Raji (cell line): Measurements from ENCODE around the gene TPK1.

ENCODE experiments used
- POLR2A ChIP-seq: IDR thresholded peaks from 2 replicates; pipeline ENCODE4 v1.6.1; 2011; ENCODE audit warnings: low read depth, low read length, control low read depth; ENCODE audit not compliant: insufficient read depth

TPK1 gene

GRCh38 chr7:144835652-144836544 lies at the start of gene TPK1:
Gene TPK1, minus strand, starts transcription at chr7:144836053. Its CDS starts 451 bp downstream, at chr7:144835602.
- TF ChIP-seq POLR2A: peak; percentile 76

DNA sequence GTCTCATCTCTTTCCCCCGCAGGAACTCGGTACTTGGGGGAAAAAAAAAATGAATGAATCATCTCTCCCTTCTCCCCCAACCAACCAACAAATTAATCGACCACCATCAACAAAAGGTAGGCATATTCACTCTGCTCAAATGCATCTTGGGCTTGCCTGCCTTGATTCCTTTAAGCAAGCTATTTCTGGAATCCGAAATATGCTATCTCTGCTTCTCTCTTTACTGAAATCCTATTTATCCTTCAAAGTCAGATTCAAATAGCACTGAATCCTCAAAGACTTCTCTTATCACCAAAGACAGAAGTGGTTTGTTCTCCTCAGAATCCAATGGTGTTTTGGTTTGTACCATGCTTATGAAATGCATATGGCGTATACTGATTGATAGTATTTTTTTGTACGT lies 49.6 kb upstream of the TPK1 start:
- no peak for TF ChIP-seq POLR2A

DNA sequence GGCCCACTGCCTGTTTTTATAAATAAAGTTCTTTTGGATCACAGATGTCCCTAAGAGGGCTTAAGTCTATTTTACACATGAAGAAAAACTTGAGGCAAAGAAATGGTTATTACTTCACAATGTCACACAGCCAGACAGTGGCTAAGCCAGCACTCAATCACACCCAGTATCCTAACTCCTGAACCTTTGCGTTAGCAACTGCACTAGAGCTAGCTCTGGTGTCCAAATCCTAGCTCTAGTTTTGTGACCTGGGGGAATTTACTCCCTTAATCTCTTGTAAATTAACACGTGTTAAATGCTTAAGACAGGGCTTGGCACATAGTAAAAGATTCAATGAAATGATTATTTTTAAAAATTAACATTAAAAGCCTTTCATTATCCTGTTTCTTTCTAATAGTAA lies 49.0 kb upstream of the TPK1 start:
- no peak for TF ChIP-seq POLR2A

GRCh38 chr7:144873316-144873845 lies 37.5 kb upstream of the TPK1 start:
- TF ChIP-seq POLR2A: no peak

DNA sequence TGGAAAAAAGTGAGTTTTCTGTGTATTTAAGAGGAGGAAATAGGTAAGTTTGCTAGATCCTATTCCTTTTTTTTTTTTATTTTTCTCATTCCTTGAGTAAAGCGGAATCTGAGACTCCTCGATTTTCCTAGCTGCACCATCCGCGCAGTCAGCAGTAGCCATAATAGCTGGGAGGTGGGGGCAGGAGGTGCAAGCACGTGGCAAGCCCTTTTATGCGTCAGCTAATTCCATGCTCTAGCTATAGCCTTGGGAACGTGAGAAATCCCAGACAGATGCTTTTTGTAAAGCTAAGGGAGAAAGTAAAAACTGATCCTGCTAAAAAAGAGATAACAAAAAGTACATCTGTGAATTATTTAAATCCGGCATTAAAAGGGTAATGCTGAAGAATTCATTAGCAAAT lies 33.2 kb upstream of the TPK1 start:
- no peak for TF ChIP-seq POLR2A

- TF ChIP-seq POLR2A: no peak
These were observed 30.3 kb upstream of the TPK1 start for GRCh38 chr7:144866189-144866588.

DNA sequence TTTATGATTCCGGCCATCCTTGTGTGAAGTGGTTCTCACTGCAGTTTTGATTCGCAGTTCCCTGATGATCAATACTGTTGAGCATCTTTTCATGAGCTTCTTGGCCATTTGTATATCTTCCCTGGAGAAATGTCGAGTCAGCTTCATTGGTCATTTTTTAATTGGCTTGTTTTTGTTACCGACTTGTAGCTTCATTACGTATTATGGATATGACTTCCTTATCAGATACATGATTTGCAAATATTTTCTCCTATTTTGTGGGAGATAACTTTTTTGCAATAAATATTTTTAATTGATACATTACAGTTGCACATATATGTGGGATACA lies 27.4 kb upstream of the TPK1 start:
- no peak for TF ChIP-seq POLR2A

DNA sequence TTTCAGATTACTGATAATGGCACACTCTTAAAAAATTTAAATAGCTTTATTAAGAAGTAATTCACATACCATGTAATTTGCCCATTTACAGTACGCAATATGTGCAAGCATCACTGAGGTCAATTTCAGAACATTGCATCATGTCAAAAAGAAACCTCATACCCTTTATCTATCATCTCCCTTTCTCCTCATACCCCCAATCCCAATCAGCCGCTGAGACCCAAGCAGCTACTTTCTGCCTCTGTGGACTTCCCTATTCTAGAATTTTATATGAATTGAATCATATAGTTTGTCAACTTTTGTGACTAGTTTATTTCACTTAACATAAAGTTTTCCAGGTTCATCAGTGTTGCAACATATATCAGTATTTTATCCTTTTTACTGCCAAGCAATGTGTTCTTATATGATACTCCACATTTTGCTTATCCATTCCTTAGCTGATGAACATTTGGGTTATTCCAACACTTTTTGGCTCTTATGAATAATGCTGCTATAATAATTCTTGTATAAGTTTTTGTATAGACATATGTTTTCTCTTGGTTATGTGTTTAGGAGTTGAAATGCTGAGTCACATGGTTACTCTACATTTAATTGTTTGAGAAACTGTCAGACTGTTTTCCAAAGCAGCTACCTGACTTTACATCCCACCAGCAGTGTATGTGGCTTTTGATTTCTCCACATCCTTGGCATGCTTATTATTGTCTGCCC lies 26.9 kb upstream of the TPK1 start:
- TF ChIP-seq POLR2A: no peak

GRCh38 chr7:144859739-144860138 lies 23.9 kb upstream of the TPK1 start:
- TF ChIP-seq POLR2A: no peak

GRCh38 chr7:144857463-144857862 lies 21.6 kb upstream of the TPK1 start:
- TF ChIP-seq POLR2A: no peak

DNA sequence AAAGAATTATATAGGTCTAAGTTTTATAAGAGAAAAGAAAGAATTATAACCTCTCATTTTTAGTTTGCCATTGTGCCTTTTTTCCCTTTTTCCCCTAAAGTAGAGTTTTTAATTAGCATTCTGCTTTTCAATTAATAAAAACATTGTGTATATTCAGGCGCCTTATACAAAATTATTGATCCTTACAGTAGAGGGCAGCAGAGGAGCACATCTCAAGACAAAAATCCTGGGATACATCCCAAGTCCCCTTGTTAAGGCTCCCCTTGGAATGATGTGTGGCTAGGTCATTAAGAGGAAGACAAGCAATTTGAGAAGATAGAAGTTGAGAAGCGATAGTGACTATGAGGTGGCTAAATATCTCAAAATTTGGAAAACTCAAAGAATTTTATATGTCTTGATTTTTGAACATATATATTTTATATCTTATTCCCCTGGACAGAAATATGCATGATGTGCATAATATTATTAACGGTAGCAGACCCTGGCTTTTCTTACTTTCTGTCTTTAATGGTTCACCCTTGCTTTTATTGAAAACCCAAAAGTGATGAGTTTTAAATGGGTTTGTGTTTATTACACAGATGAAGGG lies 19.1 kb upstream of the TPK1 start:
- no peak for TF ChIP-seq POLR2A

GRCh38 chr7:144853542-144853941 lies 17.7 kb upstream of the TPK1 start:
- TF ChIP-seq POLR2A: no peak

DNA sequence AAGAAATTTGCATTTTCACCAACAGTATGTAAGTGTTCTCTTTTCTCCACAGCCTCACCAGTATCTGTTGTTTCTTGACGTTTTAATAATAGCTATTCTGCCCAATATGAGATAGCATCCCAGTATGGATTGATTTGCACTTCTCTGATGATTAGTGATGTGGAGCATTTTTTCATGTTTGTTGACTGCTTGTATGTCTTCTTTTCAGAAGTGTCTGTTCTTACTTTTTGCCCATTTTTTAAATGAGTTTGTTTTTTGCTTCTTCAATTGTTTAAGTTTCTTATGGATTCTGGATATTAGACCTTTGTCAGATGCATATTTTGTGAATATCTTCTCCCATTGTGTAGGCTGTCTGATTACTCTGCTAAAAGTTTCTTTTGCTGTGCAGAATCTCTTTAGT lies 12.2 kb upstream of the TPK1 start:
- TF ChIP-seq POLR2A: no peak

- TF ChIP-seq POLR2A: no peak
These were observed 6.6 kb upstream of the TPK1 start for GRCh38 chr7:144842377-144842851.

DNA sequence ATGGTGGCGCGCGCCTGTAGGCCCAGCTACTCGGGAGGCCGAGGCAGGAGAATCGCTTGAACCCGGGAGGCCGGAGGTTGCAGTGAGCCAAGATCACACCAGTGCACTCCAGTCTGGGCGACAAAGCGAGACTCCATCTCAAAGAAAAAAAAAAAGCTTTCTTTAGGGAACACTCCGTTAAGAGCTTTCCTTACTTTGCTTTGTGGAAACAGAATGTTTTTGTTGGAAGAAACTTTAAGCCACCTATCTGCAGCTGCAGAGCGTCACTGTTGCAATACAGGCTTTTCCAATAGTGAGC lies 641 bp upstream of the TPK1 start:
- no peak for TF ChIP-seq POLR2A

DNA sequence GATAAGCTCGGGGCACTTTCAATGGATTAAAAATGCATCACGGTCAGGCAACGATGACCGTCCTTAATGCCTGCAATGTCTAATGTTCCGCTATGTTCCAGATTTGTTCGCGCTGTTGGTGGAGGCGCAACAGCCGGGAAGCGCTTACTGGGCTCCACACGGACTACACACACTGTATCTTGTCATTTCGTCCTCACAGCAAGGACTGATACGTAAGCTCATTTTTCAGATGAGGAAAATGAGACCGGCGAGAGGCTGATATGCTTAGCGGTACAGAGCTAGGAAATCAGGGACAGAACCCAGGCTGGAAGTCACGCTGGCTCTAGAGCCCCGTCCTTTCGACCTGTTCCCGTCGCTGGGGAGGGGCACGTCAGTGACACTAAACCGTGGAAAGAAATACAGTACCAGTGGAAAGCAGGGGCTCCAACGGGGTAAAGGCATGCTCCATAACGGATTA lies 670 bp downstream of the TPK1 start:
- no peak for TF ChIP-seq POLR2A

GRCh38 chr7:144834641-144835144 lies 1.2 kb downstream of the TPK1 start:
- TF ChIP-seq POLR2A: no peak
